Gastroesophageal sphincter (tissue), 3 donors: ENCODE data around the gene PARD3.

ENCODE experiments used
- CTCF ChIP-seq, 4 experiments: fragments of 200-600 bp in 2 of 4; fragments of 450-650 bp in 2 of 4; sonication (generic) in 1 of 4; IDR thresholded peaks; one replicate each; pipeline ENCODE4 v1.5.1; 2017 to 2019; ENCODE audit warnings: antibody characterized with exemption in 4 of 4, mild to moderate bottlenecking in 2 of 4, moderate library complexity in 2 of 4
- POLR2A ChIP-seq, 2 donors: fragments of 450-650 bp; IDR thresholded peaks; one replicate each; pipeline ENCODE4 v1.6.1; 2017; ENCODE audit warnings: antibody characterized with exemption in 2 of 2, mild to moderate bottlenecking in 2 of 2, moderate library complexity in 1 of 2
- POLR2AphosphoS5 ChIP-seq: sonication (generic); formaldehyde crosslinking; IDR thresholded peaks from one replicate; pipeline ENCODE4 v1.6.1; 2017; ENCODE audit warnings: antibody characterized with exemption

GRCh38 chr10:34664706-34665105, 150.4 kb downstream of the PARD3 start:
- no peak for TF ChIP-seq CTCF (IDR thresholded peaks at IDR 0.05)
- TF ChIP-seq POLR2A (IDR thresholded peaks at IDR 0.05) = no peak
- no peak for TF ChIP-seq POLR2AphosphoS5
